A673 (cell line): ENCODE results near the gene YES1.
"Not testable (repeated sequence)": the region's sequence is repeated elsewhere in the genome, so short reads cannot be mapped to it uniquely, and the experiment has no call there.

ENCODE experiments used
- EZH2 ChIP-seq: fragments of 200-600 bp; sonication (generic); IDR thresholded peaks from 2 replicates; pipeline ENCODE4 v1.6.1; 2017; ENCODE audit warnings: borderline replicate concordance, low read depth, mild to moderate bottlenecking, mixed read lengths, antibody characterized with exemption, low read length; ENCODE audit not compliant: poor library complexity, severe bottlenecking
- TF ChIP-seq, protein P1 (sequence below): fragments of 300-800, 200-600 bp; sonication (generic); conservative IDR thresholded peaks from 2 replicates; pipeline ENCODE4 v1.5.1; 2017; ENCODE audit warnings: low read depth, mild to moderate bottlenecking, antibody characterized with exemption, low read length, moderate library complexity, mixed read lengths

DNA sequence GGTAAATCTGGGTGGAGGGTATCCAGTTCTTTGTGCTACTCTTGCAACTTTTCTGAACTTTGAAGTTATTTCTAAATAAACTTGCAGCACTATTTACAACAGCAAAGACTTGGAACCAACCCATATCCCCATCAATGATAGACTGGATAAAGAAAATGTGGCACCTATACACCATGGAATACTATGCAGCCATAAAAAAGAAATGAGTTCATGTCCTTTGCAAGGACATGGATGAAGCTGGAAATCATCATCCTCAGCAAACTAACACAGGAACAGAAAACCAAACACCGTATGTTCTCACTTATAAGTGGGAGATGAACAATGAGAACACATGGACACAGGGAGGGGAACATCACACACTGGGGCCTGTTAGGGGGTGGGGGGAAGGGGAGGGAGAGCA, 16.7 kb downstream of the YES1 start:
- TF ChIP-seq, protein P1, sequence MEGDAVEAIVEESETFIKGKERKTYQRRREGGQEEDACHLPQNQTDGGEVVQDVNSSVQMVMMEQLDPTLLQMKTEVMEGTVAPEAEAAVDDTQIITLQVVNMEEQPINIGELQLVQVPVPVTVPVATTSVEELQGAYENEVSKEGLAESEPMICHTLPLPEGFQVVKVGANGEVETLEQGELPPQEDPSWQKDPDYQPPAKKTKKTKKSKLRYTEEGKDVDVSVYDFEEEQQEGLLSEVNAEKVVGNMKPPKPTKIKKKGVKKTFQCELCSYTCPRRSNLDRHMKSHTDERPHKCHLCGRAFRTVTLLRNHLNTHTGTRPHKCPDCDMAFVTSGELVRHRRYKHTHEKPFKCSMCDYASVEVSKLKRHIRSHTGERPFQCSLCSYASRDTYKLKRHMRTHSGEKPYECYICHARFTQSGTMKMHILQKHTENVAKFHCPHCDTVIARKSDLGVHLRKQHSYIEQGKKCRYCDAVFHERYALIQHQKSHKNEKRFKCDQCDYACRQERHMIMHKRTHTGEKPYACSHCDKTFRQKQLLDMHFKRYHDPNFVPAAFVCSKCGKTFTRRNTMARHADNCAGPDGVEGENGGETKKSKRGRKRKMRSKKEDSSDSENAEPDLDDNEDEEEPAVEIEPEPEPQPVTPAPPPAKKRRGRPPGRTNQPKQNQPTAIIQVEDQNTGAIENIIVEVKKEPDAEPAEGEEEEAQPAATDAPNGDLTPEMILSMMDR, result not testable (repeated sequence)
- TF ChIP-seq EZH2, result not testable (repeated sequence)
